Middle frontal gyrus (tissue), 1 donor: Measurements from ENCODE around the gene OBSCN.

Experiments used
- DNase-seq: peaks from one replicate; pipeline ENCODE4 v3.0.0-alpha.2; 2015; ENCODE audit warnings: low spot score; ENCODE audit errors: extremely low spot score

Gene OBSCN

GRCh38 chr1:228337711-228338520 lies 130.1 kb downstream of the OBSCN start:
- no peak for DNase-seq

DNA sequence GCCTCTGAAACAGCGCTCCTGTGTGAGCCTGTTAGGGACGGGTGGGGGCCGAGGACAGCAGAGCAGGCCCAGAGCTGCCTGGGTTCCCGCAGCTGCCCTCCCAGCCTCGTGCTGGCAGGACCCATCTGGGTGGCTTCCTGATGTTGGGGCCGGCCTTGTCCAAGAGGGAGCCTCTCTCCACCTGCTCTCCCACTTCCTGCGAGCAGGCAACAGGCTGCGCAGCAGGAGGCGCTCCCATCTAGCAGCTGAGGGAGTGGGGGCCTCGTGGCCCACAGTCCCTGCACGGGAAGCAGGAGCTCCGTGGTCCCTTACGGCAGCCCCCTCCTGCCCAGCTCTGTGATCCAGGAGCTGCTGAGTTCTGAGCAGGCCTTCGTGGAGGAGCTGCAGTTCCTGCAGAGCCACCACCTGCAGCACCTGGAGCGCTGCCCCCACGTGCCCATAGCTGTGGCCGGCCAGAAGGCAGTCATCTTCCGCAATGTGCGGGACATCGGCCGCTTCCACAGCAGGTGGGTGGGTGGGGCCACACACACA lies 130.7 kb downstream of the OBSCN start:
- no peak for DNase-seq

- DNase-seq, result no peak
Observed at GRCh38 chr1:228339059-228339704, 131.3 kb downstream of the OBSCN start.

DNA sequence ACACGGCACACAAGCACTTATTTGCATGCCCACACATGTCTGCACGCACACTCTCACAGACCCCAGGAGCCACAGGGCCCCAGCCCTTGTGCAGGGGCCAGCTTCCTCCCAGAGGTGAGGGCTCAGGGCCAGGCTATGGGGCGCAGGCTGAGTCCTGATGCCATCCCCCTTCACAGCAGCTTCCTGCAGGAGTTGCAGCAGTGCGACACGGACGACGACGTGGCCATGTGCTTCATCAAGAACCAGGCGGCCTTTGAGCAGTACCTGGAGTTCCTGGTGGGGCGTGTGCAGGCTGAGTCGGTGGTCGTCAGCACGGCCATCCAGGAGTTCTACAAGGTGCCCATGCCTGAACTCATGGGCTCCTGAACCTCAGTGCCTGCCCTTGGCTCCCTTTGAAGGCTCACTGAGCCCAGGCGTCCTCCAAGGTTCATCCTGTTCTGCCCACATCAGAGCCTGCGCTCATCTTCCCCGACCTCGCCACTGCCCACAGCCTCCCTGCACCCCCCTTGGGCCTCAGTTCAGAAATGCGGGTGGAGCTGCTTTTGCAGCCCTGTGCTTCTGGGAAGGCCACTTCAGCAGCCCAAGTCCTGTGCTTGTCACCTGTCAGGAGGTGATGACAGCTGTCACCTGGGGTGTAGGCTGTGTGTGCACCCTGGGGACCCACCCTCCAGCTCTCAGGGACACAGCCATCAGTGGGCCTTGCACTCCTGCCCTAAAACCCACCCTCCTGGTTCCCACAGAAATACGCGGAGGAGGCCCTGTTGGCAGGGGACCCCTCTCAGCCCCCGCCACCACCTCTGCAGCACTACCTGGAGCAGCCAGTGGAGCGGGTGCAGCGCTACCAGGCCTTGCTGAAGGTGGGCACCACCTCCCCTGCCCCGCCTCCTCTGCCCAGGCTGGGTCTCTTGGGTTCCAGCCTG lies 132.2 kb downstream of the OBSCN start:
- no peak for DNase-seq

GRCh38 chr1:228340686-228341449 lies 133.0 kb downstream of the OBSCN start:
- no peak for DNase-seq

- no peak for DNase-seq
Observed at GRCh38 chr1:228341450-228341813, 133.6 kb downstream of the OBSCN start.

DNA sequence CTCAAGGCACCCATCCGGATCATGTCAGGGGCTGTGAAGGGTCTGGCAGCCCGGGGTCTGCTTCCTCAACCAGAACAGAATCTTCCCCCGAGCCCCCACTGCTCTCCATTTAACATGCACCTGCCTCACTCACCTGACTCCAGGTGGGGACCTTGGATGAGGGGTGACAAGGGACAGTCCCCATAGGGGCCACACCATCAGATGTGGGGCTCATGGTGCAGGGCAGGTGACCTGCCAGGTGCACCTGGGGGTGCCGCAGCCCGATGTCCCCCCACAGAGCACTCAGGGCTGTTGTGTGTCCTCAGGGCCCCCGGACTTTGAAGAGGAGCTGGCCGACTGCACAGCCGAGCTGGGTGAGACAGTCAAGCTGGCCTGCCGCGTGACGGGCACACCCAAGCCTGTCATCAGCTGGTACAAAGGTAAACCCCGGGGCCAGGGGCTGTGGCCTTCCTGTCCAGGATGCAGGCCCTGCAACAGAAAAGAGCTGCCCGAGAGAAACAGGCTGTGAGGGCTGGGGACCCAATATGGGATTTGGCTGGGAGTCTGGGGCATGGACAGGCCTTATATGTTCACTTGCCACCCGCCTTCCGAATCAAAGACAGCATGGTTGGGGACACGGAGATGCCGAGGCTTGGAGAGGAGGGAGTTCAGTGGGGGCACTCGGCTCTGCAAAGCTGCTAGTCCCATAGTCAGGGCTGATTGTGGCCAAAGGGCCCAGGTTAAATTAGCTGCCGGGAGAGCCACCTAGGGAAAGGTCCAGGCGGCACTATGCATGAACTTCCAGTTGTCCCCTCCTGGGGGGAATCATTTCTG lies 134.2 kb downstream of the OBSCN start:
- DNase-seq, result no peak

GRCh38 chr1:228342627-228343190 lies 134.9 kb downstream of the OBSCN start:
- DNase-seq, result no peak

DNA sequence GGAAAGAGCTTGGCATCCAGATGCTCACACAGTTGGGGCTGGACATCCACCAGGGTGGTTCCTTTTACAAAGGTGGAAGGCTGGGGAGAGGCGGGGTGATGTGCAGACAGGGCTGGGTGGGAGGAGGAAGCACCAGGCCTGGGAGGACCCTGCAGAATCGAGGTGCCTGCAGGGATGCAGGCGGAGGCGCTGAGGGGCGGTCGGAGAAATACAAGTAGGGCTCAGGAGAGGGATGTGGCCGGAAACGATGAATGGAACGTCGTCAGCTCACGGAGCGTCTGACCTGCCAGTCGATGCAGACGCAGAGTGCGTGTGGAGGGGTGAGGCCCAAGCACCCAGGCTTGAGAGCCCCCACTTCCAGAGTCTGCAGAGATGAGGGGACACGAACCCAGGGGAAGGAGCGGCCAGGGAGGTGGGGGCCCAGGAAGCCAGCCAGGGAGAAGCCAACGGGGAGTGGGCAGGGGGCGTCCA lies 135.4 kb downstream of the OBSCN start:
- DNase-seq, result no peak

DNA sequence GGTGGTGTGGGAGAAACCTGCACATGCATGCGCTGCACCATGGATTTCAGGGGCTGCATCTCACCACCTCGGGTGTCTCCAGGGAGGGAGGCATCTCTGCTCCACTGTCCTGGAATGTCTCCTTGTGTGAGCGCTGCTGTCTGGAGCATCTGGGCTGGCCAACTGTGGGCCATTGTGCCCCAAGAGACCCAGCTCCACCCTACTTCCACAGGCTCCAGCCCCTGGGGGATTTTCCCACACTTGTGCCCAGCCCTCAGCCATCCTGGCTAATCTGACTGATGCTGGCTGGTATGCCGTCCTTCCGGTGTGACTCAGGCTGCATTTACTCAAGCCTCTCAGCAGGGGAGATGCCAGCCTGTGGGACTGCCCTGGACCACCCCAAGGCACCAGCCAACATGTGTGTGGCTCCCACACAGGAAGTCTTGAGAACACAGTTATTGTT lies 136.8 kb downstream of the OBSCN start:
- no peak for DNase-seq

GRCh38 chr1:228345201-228345930 lies 137.5 kb downstream of the OBSCN start:
- DNase-seq, result no peak

DNA sequence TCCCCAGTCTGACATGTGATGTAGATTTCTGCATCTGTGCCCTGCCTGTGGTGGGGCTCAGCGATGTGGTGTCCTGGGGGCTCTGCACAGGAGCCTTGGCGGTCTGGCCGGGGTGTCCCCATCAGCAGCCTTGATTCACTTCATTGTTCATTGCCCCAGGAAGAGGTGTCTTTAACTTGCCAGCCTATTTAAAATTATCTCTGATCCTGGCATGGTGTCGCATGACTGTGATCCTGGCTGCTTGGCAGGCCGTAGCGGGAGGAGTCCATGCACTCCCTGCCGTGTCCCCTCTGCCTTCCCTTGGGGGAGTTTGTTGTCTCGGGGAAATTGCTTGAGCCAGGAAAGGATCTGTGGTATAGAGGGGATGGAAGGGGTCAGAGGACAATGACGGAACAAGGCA lies 138.9 kb downstream of the OBSCN start:
- no peak for DNase-seq

DNA sequence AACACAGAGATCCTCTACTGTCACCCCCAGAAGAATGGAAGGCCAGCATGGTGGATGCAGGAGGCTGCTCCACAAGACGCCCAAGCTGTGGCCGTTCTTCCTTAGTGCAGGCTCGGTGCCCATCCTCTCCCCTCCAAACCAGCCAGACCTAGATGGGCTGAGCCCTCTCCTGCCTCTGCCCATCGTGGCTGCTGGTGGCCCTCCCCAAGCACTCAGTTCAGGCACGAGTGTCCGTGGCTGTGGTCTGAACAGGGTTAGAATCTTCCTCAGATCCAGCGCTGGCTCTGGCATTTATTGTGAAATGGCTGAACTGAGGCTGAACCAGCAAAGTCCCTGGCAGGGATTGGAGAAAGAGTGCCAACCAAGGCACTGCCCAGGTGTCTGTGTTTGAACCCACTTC lies 139.3 kb downstream of the OBSCN start:
- DNase-seq, result no peak

GRCh38 chr1:228348708-228349467 lies 141.0 kb downstream of the OBSCN start:
- DNase-seq, result no peak

DNA sequence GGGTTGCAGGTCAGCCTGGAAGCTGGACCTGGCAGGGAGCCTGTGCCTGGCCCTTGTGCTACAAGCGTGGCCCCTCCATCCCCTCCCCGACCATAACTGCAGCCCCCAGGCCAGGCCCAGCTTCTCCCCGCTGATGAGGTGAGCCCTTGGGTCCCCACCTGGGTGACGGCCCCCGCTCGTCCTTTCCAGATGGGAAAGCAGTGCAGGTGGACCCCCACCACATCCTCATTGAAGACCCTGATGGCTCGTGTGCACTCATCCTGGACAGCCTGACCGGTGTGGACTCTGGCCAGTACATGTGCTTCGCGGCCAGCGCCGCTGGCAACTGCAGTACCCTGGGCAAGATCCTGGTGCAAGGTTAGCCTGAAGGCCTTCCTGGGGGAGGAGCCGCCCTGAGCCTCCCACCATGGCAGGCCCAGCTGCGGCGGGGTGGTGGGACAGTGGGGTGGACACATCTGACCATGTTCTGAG lies 141.9 kb downstream of the OBSCN start:
- no peak for DNase-seq

- no peak for DNase-seq
Observed at GRCh38 chr1:228350179-228350742, 142.4 kb downstream of the OBSCN start.
